ENCODE results near the gene KCNH5. TPM values are rescaled to one million over a fixed set of nuclear protein-coding genes. Genes with fewer than 3 reads are reported as not detected.

Gene KCNH5
- total RNA-seq, 1 donor from 2014 or later, result not detected

DNA sequence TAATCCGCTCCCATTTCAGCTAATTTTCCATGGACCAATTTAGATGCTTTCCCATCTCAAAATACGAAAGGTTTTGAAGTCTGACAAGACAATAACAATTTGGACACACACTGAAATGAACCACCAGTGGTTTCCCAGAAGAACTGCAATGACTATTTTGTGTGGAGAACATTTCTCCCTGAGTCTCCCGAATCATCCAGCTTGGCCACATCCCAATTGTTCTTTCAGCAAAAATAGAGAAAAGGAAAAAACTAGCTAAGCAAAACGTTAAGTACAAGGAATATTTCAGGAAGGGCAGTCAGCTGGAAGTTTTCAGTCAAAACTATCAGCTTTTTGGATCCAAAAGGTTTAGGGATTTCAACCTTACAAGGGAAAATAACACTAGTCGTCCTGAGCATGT lies 390.6 kb downstream of the KCNH5 start:
- Mint-ChIP-seq H3K27ac (no peak overlapping the region), H3K27me3 (no peaks in the 10 kb centered on the region), H3K4me3 (no peak overlapping the region), H3K36me3 (ENCODE audit: low read depth) (no peaks in the 10 kb centered on the region), H3K4me1 (no peaks in the 10 kb centered on the region), H3K9me3 (no peaks in the 10 kb centered on the region)
- TF ChIP-seq, protein P1, sequence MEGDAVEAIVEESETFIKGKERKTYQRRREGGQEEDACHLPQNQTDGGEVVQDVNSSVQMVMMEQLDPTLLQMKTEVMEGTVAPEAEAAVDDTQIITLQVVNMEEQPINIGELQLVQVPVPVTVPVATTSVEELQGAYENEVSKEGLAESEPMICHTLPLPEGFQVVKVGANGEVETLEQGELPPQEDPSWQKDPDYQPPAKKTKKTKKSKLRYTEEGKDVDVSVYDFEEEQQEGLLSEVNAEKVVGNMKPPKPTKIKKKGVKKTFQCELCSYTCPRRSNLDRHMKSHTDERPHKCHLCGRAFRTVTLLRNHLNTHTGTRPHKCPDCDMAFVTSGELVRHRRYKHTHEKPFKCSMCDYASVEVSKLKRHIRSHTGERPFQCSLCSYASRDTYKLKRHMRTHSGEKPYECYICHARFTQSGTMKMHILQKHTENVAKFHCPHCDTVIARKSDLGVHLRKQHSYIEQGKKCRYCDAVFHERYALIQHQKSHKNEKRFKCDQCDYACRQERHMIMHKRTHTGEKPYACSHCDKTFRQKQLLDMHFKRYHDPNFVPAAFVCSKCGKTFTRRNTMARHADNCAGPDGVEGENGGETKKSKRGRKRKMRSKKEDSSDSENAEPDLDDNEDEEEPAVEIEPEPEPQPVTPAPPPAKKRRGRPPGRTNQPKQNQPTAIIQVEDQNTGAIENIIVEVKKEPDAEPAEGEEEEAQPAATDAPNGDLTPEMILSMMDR (IDR thresholded peaks at IDR 0.05), result no peak
- no peak for DNase-seq
- CTCF ChIA-PET, result no interaction called here
- ATAC-seq (ENCODE audit: low read depth), result no peak
- intact Hi-C loops (cut with micrococcal nuclease), result no loop called here
- POLR2A ChIA-PET, result no interaction called here

Other genes starting within 250 kb of the KCNH5 start
- not detected in 2 replicates for gene RHOJ, start 159.0 kb upstream of the KCNH5 start, total RNA-seq